ENCODE measurements around the gene SPIRE1. TPM values are rescaled to one million over a fixed set of nuclear protein-coding genes. Genes with fewer than 3 reads are reported as not detected.

Gene SPIRE1
- polyA plus RNA-seq, 1 donor from 2014 or later, result 22.2 TPM

DNA sequence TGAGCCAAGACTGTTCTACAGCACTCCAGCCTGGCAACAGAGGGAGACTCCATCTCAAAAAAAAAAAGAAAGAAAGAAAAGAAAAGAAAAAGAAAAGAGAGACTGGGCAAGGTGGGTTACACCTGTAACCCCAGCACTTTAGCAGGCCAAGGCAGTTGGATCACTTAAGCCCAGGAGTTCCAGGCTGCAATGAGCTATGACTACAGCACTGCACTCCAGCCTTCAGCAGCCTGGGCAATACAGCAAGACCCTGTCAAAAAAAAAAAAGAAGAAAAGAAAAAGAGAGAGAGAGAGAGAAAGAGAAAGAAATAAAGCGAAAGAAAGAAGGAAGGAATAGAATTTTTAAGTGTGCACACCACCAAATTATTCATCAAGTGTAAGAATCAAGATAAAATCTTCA is 2.9 kb downstream of the SPIRE1 start:
- Histone ChIP-seq H3K4me2 (ENCODE audit: low read length) (no peak overlapping the region), H3K36me3 (ENCODE audit: insufficient read depth, low read length) (no peaks in the 10 kb centered on the region), H3K4me3 (ENCODE audit: low read length) (no peak overlapping the region), H3K79me2 (replicated peaks; ENCODE audit: insufficient read depth, low read length) (peaks cover 28% of the 10 kb centered on the region), H3F3A (ENCODE audit: insufficient read depth, low read length, poor library complexity, severe bottlenecking) (no peaks in the 10 kb centered on the region), H3K27me3 (ENCODE audit: insufficient read depth, low read depth, low read length) (no peaks in the 10 kb centered on the region), H3K9me2 (ENCODE audit: insufficient read depth, low read length) (no peaks in the 10 kb centered on the region), H2AFZ (ENCODE audit: low read depth, low read length) (no peak overlapping the region), H3K9ac (ENCODE audit: low read length) (no peak overlapping the region), H3K27ac (ENCODE audit: low read length) (no peak overlapping the region), H3K9me3 (ENCODE audit: low read length) (no peaks in the 10 kb centered on the region), H4K20me1 (ENCODE audit: insufficient read depth) (no peaks in the 10 kb centered on the region)
- TF ChIP-seq TAF1 (IDR thresholded peaks at IDR 0.05; ENCODE audit: low read depth) (no peak), RAD21 (conservative IDR thresholded peaks at IDR 0.05) (no peak), EZH2 (IDR thresholded peaks at IDR 0.05; ENCODE audit: borderline replicate concordance, insufficient read depth, low read length, poor library complexity, severe bottlenecking) (no peak), SMC3 (conservative IDR thresholded peaks at IDR 0.05; ENCODE audit: poor library complexity) (no peak)
- TF ChIP-seq, protein P1, sequence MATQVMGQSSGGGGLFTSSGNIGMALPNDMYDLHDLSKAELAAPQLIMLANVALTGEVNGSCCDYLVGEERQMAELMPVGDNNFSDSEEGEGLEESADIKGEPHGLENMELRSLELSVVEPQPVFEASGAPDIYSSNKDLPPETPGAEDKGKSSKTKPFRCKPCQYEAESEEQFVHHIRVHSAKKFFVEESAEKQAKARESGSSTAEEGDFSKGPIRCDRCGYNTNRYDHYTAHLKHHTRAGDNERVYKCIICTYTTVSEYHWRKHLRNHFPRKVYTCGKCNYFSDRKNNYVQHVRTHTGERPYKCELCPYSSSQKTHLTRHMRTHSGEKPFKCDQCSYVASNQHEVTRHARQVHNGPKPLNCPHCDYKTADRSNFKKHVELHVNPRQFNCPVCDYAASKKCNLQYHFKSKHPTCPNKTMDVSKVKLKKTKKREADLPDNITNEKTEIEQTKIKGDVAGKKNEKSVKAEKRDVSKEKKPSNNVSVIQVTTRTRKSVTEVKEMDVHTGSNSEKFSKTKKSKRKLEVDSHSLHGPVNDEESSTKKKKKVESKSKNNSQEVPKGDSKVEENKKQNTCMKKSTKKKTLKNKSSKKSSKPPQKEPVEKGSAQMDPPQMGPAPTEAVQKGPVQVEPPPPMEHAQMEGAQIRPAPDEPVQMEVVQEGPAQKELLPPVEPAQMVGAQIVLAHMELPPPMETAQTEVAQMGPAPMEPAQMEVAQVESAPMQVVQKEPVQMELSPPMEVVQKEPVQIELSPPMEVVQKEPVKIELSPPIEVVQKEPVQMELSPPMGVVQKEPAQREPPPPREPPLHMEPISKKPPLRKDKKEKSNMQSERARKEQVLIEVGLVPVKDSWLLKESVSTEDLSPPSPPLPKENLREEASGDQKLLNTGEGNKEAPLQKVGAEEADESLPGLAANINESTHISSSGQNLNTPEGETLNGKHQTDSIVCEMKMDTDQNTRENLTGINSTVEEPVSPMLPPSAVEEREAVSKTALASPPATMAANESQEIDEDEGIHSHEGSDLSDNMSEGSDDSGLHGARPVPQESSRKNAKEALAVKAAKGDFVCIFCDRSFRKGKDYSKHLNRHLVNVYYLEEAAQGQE (IDR thresholded peaks at IDR 0.05; ENCODE audit: borderline replicate concordance), result no peak
- TF ChIP-seq, protein P2, sequence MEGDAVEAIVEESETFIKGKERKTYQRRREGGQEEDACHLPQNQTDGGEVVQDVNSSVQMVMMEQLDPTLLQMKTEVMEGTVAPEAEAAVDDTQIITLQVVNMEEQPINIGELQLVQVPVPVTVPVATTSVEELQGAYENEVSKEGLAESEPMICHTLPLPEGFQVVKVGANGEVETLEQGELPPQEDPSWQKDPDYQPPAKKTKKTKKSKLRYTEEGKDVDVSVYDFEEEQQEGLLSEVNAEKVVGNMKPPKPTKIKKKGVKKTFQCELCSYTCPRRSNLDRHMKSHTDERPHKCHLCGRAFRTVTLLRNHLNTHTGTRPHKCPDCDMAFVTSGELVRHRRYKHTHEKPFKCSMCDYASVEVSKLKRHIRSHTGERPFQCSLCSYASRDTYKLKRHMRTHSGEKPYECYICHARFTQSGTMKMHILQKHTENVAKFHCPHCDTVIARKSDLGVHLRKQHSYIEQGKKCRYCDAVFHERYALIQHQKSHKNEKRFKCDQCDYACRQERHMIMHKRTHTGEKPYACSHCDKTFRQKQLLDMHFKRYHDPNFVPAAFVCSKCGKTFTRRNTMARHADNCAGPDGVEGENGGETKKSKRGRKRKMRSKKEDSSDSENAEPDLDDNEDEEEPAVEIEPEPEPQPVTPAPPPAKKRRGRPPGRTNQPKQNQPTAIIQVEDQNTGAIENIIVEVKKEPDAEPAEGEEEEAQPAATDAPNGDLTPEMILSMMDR (IDR thresholded peaks at IDR 0.05; ENCODE audit: poor library complexity, severe bottlenecking), result no peak

DNA sequence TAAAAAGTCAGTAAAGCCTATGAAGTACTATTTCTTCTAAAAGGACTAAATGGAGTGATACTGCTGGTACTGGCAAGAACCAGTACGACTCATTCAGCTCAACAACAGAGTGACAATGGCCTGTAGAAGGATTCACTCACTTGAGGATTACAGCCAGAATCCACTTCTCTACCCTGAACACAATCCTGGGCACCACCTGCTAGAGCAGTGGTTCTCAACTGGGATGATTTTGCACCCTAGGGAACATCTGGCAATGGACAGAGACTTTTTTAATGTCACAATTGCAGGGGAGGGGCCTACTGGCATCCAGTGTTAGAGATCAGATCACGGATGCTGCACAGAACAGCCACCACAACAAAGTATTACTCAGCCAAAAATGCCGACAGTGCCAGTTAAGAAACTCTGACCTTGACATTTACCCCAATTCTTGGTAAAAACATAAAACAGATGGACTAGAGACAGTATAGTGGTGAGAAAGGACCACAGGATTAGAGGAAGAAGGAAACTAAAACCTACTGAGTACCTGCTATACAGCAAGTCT is 5.0 kb downstream of the SPIRE1 start:
- Histone ChIP-seq H3K4me2 (ENCODE audit: low read length) (no peak overlapping the region), H3K4me3 (ENCODE audit: low read length) (no peak overlapping the region), H3K9ac (ENCODE audit: low read length) (no peak overlapping the region), H3K9me3 (ENCODE audit: low read length) (no peaks in the 10 kb centered on the region), H3K36me3 (ENCODE audit: insufficient read depth, low read length) (no peaks in the 10 kb centered on the region), H3K27me3 (ENCODE audit: insufficient read depth, low read depth, low read length) (no peaks in the 10 kb centered on the region), H3K27ac (ENCODE audit: low read length) (no peak overlapping the region), H3K9me2 (ENCODE audit: insufficient read depth, low read length) (no peaks in the 10 kb centered on the region), H3K79me2 (replicated peaks; ENCODE audit: insufficient read depth, low read length) (peaks cover 43% of the 10 kb centered on the region), H3F3A (ENCODE audit: insufficient read depth, low read length, poor library complexity, severe bottlenecking) (no peaks in the 10 kb centered on the region), H4K20me1 (ENCODE audit: insufficient read depth) (no peaks in the 10 kb centered on the region), H2AFZ (ENCODE audit: low read depth, low read length) (no peak overlapping the region)
- TF ChIP-seq TAF1 (IDR thresholded peaks at IDR 0.05; ENCODE audit: low read depth), result no peak
- TF ChIP-seq EP300 (conservative IDR thresholded peaks at IDR 0.05; ENCODE audit: poor library complexity, severe bottlenecking), result no peak

DNA sequence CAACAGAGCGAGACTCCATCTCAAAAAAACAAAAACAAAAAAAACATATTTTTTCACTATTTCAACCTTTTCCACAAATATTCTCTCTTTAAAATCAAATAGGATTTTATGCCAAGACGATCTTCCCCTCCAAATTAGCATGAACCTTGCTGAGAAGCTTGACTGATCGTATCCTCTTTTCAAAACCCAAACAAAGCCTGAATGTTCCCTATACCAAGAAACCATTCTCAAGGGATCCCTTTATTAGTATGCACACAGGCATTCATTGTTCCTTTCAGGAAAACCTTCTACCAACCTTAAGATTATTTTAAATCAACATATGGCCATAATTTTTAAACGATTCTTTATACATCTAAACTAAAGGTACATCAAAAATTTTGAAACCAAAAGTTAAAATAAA is 6.3 kb downstream of the SPIRE1 start:
- no peaks in the 10 kb centered on the region for H4K20me1 ChIP-seq (ENCODE audit: insufficient read depth)
- TF ChIP-seq RAD21 (conservative IDR thresholded peaks at IDR 0.05) (no peak), SMC3 (conservative IDR thresholded peaks at IDR 0.05; ENCODE audit: poor library complexity) (no peak), TAF1 (IDR thresholded peaks at IDR 0.05; ENCODE audit: low read depth) (no peak), EP300 (conservative IDR thresholded peaks at IDR 0.05; ENCODE audit: poor library complexity, severe bottlenecking) (no peak), EZH2 (IDR thresholded peaks at IDR 0.05; ENCODE audit: borderline replicate concordance, insufficient read depth, low read length, poor library complexity, severe bottlenecking) (no peak), MXI1 (conservative IDR thresholded peaks at IDR 0.05; ENCODE audit: poor library complexity, severe bottlenecking) (no peak), POLR2AphosphoS5 (IDR thresholded peaks at IDR 0.05) (no peak)
- TF ChIP-seq, protein P2 (IDR thresholded peaks at IDR 0.05; ENCODE audit: poor library complexity, severe bottlenecking), result no peak
- TF ChIP-seq, protein P1 (IDR thresholded peaks at IDR 0.05; ENCODE audit: borderline replicate concordance), result no peak

More for the DNA sequence above, 6.3 kb downstream of the SPIRE1 start:
- no peaks in the 10 kb centered on the region for H3K27me3 ChIP-seq (ENCODE audit: insufficient read depth, low read depth, low read length)
- no peak overlapping the region for H2AFZ ChIP-seq (ENCODE audit: low read depth, low read length)
- H3K36me3 ChIP-seq (ENCODE audit: insufficient read depth, low read length), result no peaks in the 10 kb centered on the region
- no peak overlapping the region for H3K27ac ChIP-seq (ENCODE audit: low read length)
- no peak overlapping the region for H3K4me3 ChIP-seq (ENCODE audit: low read length)
- H3K4me2 ChIP-seq (ENCODE audit: low read length), result no peak overlapping the region
- no peak overlapping the region for H3K9ac ChIP-seq (ENCODE audit: low read length)
- no peaks in the 10 kb centered on the region for H3K9me3 ChIP-seq (ENCODE audit: low read length)
- H3K9me2 ChIP-seq (ENCODE audit: insufficient read depth, low read length), result no peaks in the 10 kb centered on the region
- H3F3A ChIP-seq (ENCODE audit: insufficient read depth, low read length, poor library complexity, severe bottlenecking), result no peaks in the 10 kb centered on the region
- H3K79me2 ChIP-seq (replicated peaks; ENCODE audit: insufficient read depth, low read length), result peaks cover 50% of the 10 kb centered on the region

Data from neural cell (in vitro differentiated cells).